IMR-90 (cell line): ENCODE measurements around the gene FAM234B. TPM values are rescaled to one million over a fixed set of nuclear protein-coding genes. Genes with fewer than 3 reads are reported as not detected.
A peak's percentile ranks its signal among the peaks of the same experiment; 100 is the strongest.

ENCODE experiments used
- ATAC-seq: fragments of 200-7000 bp; cut with Tn5 transposase; 2 replicates; pipeline ENCODE4 v1.9.1; 2020; ENCODE audit warnings: low read depth, mild to moderate bottlenecking, moderate library complexity
- BruUV-seq: library from RNA; stranded (reverse); fragments of 400-500 nt; replicated peaks from 2 replicates; lab custom pipeline; 2021; lab: Mats Ljungman, UMichigan
- CTCF ChIA-PET: fragments of 300-600 bp; formaldehyde crosslinking; extraction: SDS; loops from one replicate; lab custom pipeline; 2021; ENCODE audit warnings: antibody characterized with exemption; lab: Yijun Ruan, JAX
- POLR2A ChIA-PET: fragments of 300-600 bp; sonication (Branson Sonifier 250); formaldehyde crosslinking; loops from one replicate; lab custom pipeline; 2022; ENCODE audit warnings: antibody characterized with exemption; ENCODE audit not compliant: unreplicated experiment; lab: Charles Lee
- DNase-seq: peaks from one replicate; pipeline ENCODE4 v3.0.0; 2013
- H2AFZ ChIP-seq: replicated peaks from 2 replicates; pipeline ENCODE3; 2013; ENCODE audit warnings: low read length, mild to moderate bottlenecking; ENCODE audit not compliant: poor library complexity
- H2AK5ac ChIP-seq: 2 replicates; pipeline ENCODE4 v1.6.1; 2013; ENCODE audit warnings: low read depth, low read length, inconsistent platforms
- H2AK9ac ChIP-seq: replicated peaks from 2 replicates; pipeline ENCODE3; 2013; ENCODE audit warnings: mild to moderate bottlenecking, low read depth, low read length, moderate library complexity; ENCODE audit not compliant: poor library complexity
- H2BK120ac ChIP-seq: 2 replicates; pipeline ENCODE4 v1.6.1; 2013; ENCODE audit warnings: low read depth, low read length, inconsistent platforms
- H2BK15ac ChIP-seq: 3 replicates; pipeline ENCODE4 v1.6.1; 2013; ENCODE audit warnings: low read depth, low read length, inconsistent platforms
- H2BK20ac ChIP-seq: 2 replicates; pipeline ENCODE4 v1.6.1; 2013; ENCODE audit warnings: low read depth, mild to moderate bottlenecking, inconsistent platforms, low read length, moderate library complexity
- H2BK5ac ChIP-seq: 2 replicates; pipeline ENCODE4 v1.6.1; 2013; ENCODE audit warnings: mild to moderate bottlenecking, low read depth, low read length, inconsistent platforms; ENCODE audit not compliant: poor library complexity, severe bottlenecking
- H3K14ac ChIP-seq: replicated peaks from 2 replicates; pipeline ENCODE4 v1.6.1; 2013; ENCODE audit warnings: low read depth, low read length, inconsistent platforms
- H3K18ac ChIP-seq: 2 replicates; pipeline ENCODE4 v1.6.1; 2013; ENCODE audit warnings: low read depth, low read length, control low read depth
- H3K23ac ChIP-seq: 2 replicates; pipeline ENCODE4 v1.6.1; 2013; ENCODE audit warnings: low read depth, low read length, inconsistent platforms
- H3K27ac ChIP-seq: 2 replicates; pipeline ENCODE4 v1.5.1; 2013; ENCODE audit warnings: mild to moderate bottlenecking, control low read depth, low read length; ENCODE audit not compliant: insufficient read depth
- H3K27me3 ChIP-seq: 2 replicates; pipeline ENCODE4 v1.6.1; 2013; ENCODE audit warnings: low read length; ENCODE audit not compliant: control insufficient read depth, insufficient read depth
- H3K36me3 ChIP-seq: 2 replicates; pipeline ENCODE4 v1.6.1; 2013; ENCODE audit warnings: low read length, mixed read lengths; ENCODE audit not compliant: control insufficient read depth, insufficient read depth
- H3K4ac ChIP-seq: 2 replicates; pipeline ENCODE4 v1.6.1; 2013; ENCODE audit warnings: low read depth, low read length, inconsistent platforms
- H3K4me1 ChIP-seq: 2 replicates; pipeline ENCODE4 v1.6.1; 2013; ENCODE audit warnings: low read length, mixed read lengths; ENCODE audit not compliant: control insufficient read depth, insufficient read depth
- H3K4me2 ChIP-seq: 2 replicates; pipeline ENCODE4 v1.6.1; 2013; ENCODE audit warnings: low read depth, mild to moderate bottlenecking, control low read depth, low read length, moderate library complexity
- H3K4me3 ChIP-seq: 2 replicates; pipeline ENCODE4 v1.5.1; 2013; ENCODE audit warnings: low read depth, mild to moderate bottlenecking, control low read depth, low read length, moderate library complexity; ENCODE audit not compliant: insufficient read depth
- H3K56ac ChIP-seq: 2 replicates; pipeline ENCODE4 v1.6.1; 2013; ENCODE audit warnings: low read length, inconsistent platforms; ENCODE audit not compliant: insufficient read depth; ENCODE audit errors: extremely low read depth
- H3K79me1 ChIP-seq, 2 experiments: 2 replicates each; pipeline ENCODE4 v1.6.1; 2013; ENCODE audit warnings: low read length in 2 of 2, inconsistent platforms in 1 of 2, low read depth in 1 of 2
- H3K9ac ChIP-seq: 2 replicates; pipeline ENCODE4 v1.6.1; 2013; ENCODE audit warnings: low read depth, low read length, control low read depth
- H3K9me1 ChIP-seq: 2 replicates; pipeline ENCODE4 v1.6.1; 2013; ENCODE audit warnings: low read length, inconsistent platforms; ENCODE audit not compliant: insufficient read depth
- H3K9me3 ChIP-seq: 2 replicates; pipeline ENCODE4 v1.6.1; 2013; ENCODE audit warnings: low read length; ENCODE audit not compliant: control insufficient read depth, insufficient read depth
- H4K20me1 ChIP-seq: 2 replicates; pipeline ENCODE4 v1.6.1; 2013; ENCODE audit warnings: low read length, inconsistent platforms; ENCODE audit not compliant: insufficient read depth
- H4K5ac ChIP-seq: 2 replicates; pipeline ENCODE4 v1.6.1; 2013; ENCODE audit warnings: mild to moderate bottlenecking, low read depth, low read length, control low read depth
- H4K8ac ChIP-seq, 2 experiments: 2 replicates each; pipeline ENCODE4 v1.6.1; 2013; ENCODE audit warnings: low read depth in 2 of 2, low read length in 2 of 2, control low read depth in 1 of 2, inconsistent platforms in 1 of 2
- H4K91ac ChIP-seq: 2 replicates; pipeline ENCODE4 v1.6.1; 2013; ENCODE audit warnings: low read depth, low read length, inconsistent platforms; ENCODE audit not compliant: insufficient read depth
- BHLHE40 ChIP-seq: fragments of 150-350 bp; IDR thresholded peaks from 2 replicates; pipeline ENCODE4 v1.6.1; 2016; ENCODE audit warnings: mild to moderate bottlenecking, low read depth, low read length
- CHD1 ChIP-seq: IDR thresholded peaks from 2 replicates; pipeline ENCODE4 v1.6.1; 2012; ENCODE audit warnings: low read depth, low read length, improper control_type of control experiment
- FOS ChIP-seq: fragments of 150-350 bp; IDR thresholded peaks from 2 replicates; pipeline ENCODE4 v1.6.1; 2016; ENCODE audit warnings: low read depth, low read length
- MAZ ChIP-seq: IDR thresholded peaks from 2 replicates; pipeline ENCODE4 v1.6.1; 2012; ENCODE audit warnings: low read depth, mild to moderate bottlenecking, low read length, improper control_type of control experiment, moderate library complexity, borderline replicate concordance
- MXI1 ChIP-seq: IDR thresholded peaks from 2 replicates; pipeline ENCODE4 v1.6.1; 2012; ENCODE audit warnings: low read depth, mild to moderate bottlenecking, low read length, moderate library complexity, borderline replicate concordance
- NFE2L2 ChIP-seq: fragments of 150-350 bp; IDR thresholded peaks from 2 replicates; pipeline ENCODE4 v1.6.1; 2016; ENCODE audit warnings: low read depth, mild to moderate bottlenecking, low read length
- POLR2A ChIP-seq: IDR thresholded peaks from 2 replicates; pipeline ENCODE4 v1.6.1; 2012; ENCODE audit warnings: mild to moderate bottlenecking, low read depth, low read length
- RCOR1 ChIP-seq: IDR thresholded peaks from 2 replicates; pipeline ENCODE4 v1.6.1; 2012; ENCODE audit warnings: mild to moderate bottlenecking, low read length, improper control_type of control experiment; ENCODE audit not compliant: insufficient replicate concordance
- SMC3 ChIP-seq: fragments of 150-350 bp; IDR thresholded peaks from 2 replicates; pipeline ENCODE4 v1.6.1; 2016; ENCODE audit warnings: low read depth, mild to moderate bottlenecking, antibody characterized with exemption, low read length, moderate library complexity
- WGBS, 2 experiments: methylation state at CpG; one replicate each; pipeline versions ENCODE4 v1.1.5 to v1.1.7; 2013; ENCODE audit warnings: missing lambda C conversion rate in 2 of 2; ENCODE audit not compliant: insufficient read length in 1 of 2; ENCODE audit errors: extremely low coverage in 2 of 2; 5-methylcytosine and 5-hydroxymethylcytosine counted together
- dilution Hi-C: fragments of 300-500 bp; cut with HindIII; formaldehyde crosslinking; loops from one replicate; pipeline ENCODE4 v1.14.3; 2018; ENCODE audit warnings: low sequenced_read_pairs; ENCODE audit not compliant: unreplicated experiment
- in situ Hi-C: fragments of 300-500 bp; cut with MboI; formaldehyde crosslinking; loops from 3 replicates; pipeline ENCODE4 v1.14.3; 2019; ENCODE audit warnings: low sequenced_read_pairs, inconsistent platforms, mixed read lengths
- intact Hi-C: fragments of 100-400 bp; cut with micrococcal nuclease; formaldehyde crosslinking; loops from 2 replicates; pipeline ENCODE4 v1.10.0; 2022
- polyA plus RNA-seq, 3 experiments: library from polyadenylated mRNA; depleted of rRNA; stranded (reverse); fragments of >200 nt; gene quantifications; 2 replicates each; pipeline ENCODE4 v1.2.3, GENCODE V29; 2012; ENCODE audit warnings: low replicate concordance in 1 of 3
- total RNA-seq: library from RNA; depleted of rRNA; stranded (reverse); fragments of >200 nt; gene quantifications from 2 replicates; pipeline ENCODE4 v1.2.3, GENCODE V29; 2012
- TF ChIP-seq, protein P1 (sequence below): fragments of 150-350 bp; IDR thresholded peaks from 2 replicates; pipeline ENCODE4 v1.6.1; 2017; ENCODE audit warnings: mild to moderate bottlenecking, antibody characterized with exemption, low read length, low read depth
- TF ChIP-seq, protein P2 (sequence below): fragments of 150-350 bp; IDR thresholded peaks from 2 replicates; pipeline ENCODE4 v1.6.1; 2016; ENCODE audit warnings: low read depth, mild to moderate bottlenecking, low read length, moderate library complexity, borderline replicate concordance
- TF ChIP-seq, protein P3 (sequence below): conservative IDR thresholded peaks from 2 replicates; pipeline ENCODE4 v1.5.1; 2012; ENCODE audit warnings: mild to moderate bottlenecking, low read depth, low read length, improper control_type of control experiment

The FAM234B gene
- total and polyA plus RNA-seq, 2 of the 4 experiments (the other 2 are of a cell fraction): 3.6 to 8.6 TPM

DNA sequence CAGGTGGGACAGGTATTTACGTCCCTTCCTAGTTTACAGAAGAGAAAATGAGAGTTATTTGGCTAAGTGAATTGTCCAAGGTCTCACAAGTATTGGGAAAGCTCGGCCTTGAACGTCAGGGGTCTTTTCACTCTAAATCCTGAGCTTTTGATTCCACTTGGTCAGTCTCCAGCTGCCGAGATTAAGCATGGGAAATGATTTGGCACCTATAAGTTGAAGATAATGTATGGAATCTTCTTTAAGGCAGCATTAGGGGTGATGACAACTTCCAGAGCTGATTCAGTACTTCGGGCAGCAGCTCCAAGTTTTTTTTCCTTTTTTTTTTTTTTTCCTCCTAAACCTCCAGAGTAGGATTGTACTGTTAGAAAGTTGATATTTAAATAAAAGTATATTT, 722 bp downstream of the FAM234B start:
- H3K4me1 ChIP-seq: 0 out of 2 replicates have a peak, but pooled peaks cover under 1% of the 10 kb centered on the region
- TF ChIP-seq, protein P1, sequence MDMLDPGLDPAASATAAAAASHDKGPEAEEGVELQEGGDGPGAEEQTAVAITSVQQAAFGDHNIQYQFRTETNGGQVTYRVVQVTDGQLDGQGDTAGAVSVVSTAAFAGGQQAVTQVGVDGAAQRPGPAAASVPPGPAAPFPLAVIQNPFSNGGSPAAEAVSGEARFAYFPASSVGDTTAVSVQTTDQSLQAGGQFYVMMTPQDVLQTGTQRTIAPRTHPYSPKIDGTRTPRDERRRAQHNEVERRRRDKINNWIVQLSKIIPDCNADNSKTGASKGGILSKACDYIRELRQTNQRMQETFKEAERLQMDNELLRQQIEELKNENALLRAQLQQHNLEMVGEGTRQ: no peak
- TF ChIP-seq CHD1: no peak
- no peak for TF ChIP-seq POLR2A
- TF ChIP-seq MAZ: no peak
- TF ChIP-seq NFE2L2: no peak
- no peak for TF ChIP-seq BHLHE40
- no peak for TF ChIP-seq SMC3
- no peak for TF ChIP-seq MXI1
- no peak for TF ChIP-seq RCOR1
- TF ChIP-seq, protein P2, sequence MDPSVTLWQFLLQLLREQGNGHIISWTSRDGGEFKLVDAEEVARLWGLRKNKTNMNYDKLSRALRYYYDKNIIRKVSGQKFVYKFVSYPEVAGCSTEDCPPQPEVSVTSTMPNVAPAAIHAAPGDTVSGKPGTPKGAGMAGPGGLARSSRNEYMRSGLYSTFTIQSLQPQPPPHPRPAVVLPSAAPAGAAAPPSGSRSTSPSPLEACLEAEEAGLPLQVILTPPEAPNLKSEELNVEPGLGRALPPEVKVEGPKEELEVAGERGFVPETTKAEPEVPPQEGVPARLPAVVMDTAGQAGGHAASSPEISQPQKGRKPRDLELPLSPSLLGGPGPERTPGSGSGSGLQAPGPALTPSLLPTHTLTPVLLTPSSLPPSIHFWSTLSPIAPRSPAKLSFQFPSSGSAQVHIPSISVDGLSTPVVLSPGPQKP: no peak
- no peak for TF ChIP-seq FOS
- TF ChIP-seq, protein P3, sequence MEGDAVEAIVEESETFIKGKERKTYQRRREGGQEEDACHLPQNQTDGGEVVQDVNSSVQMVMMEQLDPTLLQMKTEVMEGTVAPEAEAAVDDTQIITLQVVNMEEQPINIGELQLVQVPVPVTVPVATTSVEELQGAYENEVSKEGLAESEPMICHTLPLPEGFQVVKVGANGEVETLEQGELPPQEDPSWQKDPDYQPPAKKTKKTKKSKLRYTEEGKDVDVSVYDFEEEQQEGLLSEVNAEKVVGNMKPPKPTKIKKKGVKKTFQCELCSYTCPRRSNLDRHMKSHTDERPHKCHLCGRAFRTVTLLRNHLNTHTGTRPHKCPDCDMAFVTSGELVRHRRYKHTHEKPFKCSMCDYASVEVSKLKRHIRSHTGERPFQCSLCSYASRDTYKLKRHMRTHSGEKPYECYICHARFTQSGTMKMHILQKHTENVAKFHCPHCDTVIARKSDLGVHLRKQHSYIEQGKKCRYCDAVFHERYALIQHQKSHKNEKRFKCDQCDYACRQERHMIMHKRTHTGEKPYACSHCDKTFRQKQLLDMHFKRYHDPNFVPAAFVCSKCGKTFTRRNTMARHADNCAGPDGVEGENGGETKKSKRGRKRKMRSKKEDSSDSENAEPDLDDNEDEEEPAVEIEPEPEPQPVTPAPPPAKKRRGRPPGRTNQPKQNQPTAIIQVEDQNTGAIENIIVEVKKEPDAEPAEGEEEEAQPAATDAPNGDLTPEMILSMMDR: no peak
- peak overlapping the region; percentile 44 for H3K23ac ChIP-seq
- no peak overlapping the region; the same call in 1 of the 2 replicates for H3K14ac ChIP-seq
- POLR2A ChIA-PET: interaction anchor here (0.5 to 0.6 kb wide), 3 partner anchors 19 to 69 kb away, joined by 3 to 5 read pairs (median 4); no protein-coding TSS in a partner anchor
- H3K9me1 ChIP-seq: no peaks in the 10 kb centered on the region
- 0 out of 3 replicates have a peak overlapping the region, but pooled peaks have one; percentile 12 for H2BK15ac ChIP-seq
- H3K36me3 ChIP-seq: no peaks in the 10 kb centered on the region
- peak overlapping the region; percentile 49; the same call in 1 of the 2 replicates for H3K18ac ChIP-seq
- no peaks in the 10 kb centered on the region for H4K20me1 ChIP-seq
- peaks cover 6 to 7% of the 10 kb centered on the region in 2 experiments; a peak in 2 of 4 replicates for H3K79me1 ChIP-seq
- CTCF ChIA-PET: interaction anchor here (0.8 to 1.0 kb wide), 2 partner anchors 19 to 29 kb away, joined by 3 read pairs; no protein-coding TSS in a partner anchor
- H2AK9ac ChIP-seq: no peak overlapping the region
- peak overlapping the region; percentile 95 for H2AFZ ChIP-seq
- H2AK5ac ChIP-seq: no peak overlapping the region
- no peak overlapping the region for H4K91ac ChIP-seq
- no TSS peak for BruUV-seq
- ATAC-seq: no peak
- H3K4ac ChIP-seq: peak overlapping the region; percentile 15; the same call in 1 of the 2 replicates
- H3K9me3 ChIP-seq: no peaks in the 10 kb centered on the region
- H4K5ac ChIP-seq: no peak overlapping the region; the same call in 1 of the 2 replicates
- dilution Hi-C loops (no loop called here), intact Hi-C loops (loop anchor here (5.0 kb wide), 1 partner anchor 47 kb away; no protein-coding TSS in a partner anchor), in situ Hi-C loops (loop anchor here (25.0 kb wide), 1 partner anchor 492 kb away; no protein-coding TSS in a partner anchor)
- no peaks in the 10 kb centered on the region for H3K27me3 ChIP-seq
- H2BK20ac ChIP-seq: no peak overlapping the region
- no peak overlapping the region for H3K56ac ChIP-seq
- H3K4me3 ChIP-seq: peak overlapping the region; percentile 95
- DNase-seq: no peak
- H3K27ac ChIP-seq: peak overlapping the region; percentile 16; the same call in 1 of the 2 replicates
- no peak overlapping the region for H2BK5ac ChIP-seq
- H3K9ac ChIP-seq: peak overlapping the region; percentile 82
- peak overlapping the region; percentile 99 for H3K4me2 ChIP-seq
- peak overlapping the region; percentile 25; the same call in 1 of the 2 replicates for H2BK120ac ChIP-seq
- WGBS, 2 experiments: no CpG with 5 or more reads among the region's 5 CpGs
- peak overlapping the region; percentile 11 to 78; a peak in 2 of 4 replicates for H4K8ac ChIP-seq
